Stomach smooth muscle (tissue), 2 donors: ENCODE measurements around the gene DDX19B.
"Not testable (repeated sequence)": the region's sequence is repeated elsewhere in the genome, so short reads cannot be mapped to it uniquely, and the experiment has no call there.

Source experiments
- H3K27ac ChIP-seq: one replicate; pipeline ENCODE4 v1.7.0; 2013; ENCODE audit warnings: mild to moderate bottlenecking, low read length, inconsistent platforms
- H3K27me3 ChIP-seq, 2 donors: one replicate each; pipeline ENCODE4 v1.7.0; 2013; ENCODE audit warnings: low read length in 2 of 2; ENCODE audit not compliant: insufficient read depth in 2 of 2, control insufficient read depth in 1 of 2
- H3K36me3 ChIP-seq, 2 donors: one replicate each; pipeline ENCODE4 v1.7.0; 2013; ENCODE audit warnings: low read length in 2 of 2; ENCODE audit not compliant: control insufficient read depth in 2 of 2, insufficient read depth in 2 of 2
- H3K4me1 ChIP-seq: one replicate; pipeline ENCODE4 v1.7.0; 2013; ENCODE audit warnings: low read length; ENCODE audit not compliant: control insufficient read depth, insufficient read depth
- H3K4me3 ChIP-seq, 2 donors: one replicate each; pipeline ENCODE4 v1.7.0; 2013; ENCODE audit warnings: low read length in 2 of 2
- H3K9ac ChIP-seq, 2 donors: one replicate each; pipeline ENCODE4 v1.7.0; 2013; ENCODE audit warnings: low read length in 2 of 2, mild to moderate bottlenecking in 1 of 2
- H3K9me3 ChIP-seq, 2 donors: one replicate each; pipeline ENCODE4 v1.7.0; 2013; ENCODE audit warnings: low read length in 2 of 2; ENCODE audit not compliant: control insufficient read depth in 2 of 2
- donor health status: healthy.
- donor health status: Pancreatic carcinoma.

Gene DDX19B

GRCh38 chr16:70359552-70359951, 60.6 kb downstream of the DDX19B start:
- Histone ChIP-seq H3K27me3 (no peaks in the 10 kb centered on the region), H3K36me3 (peaks cover 44 to 45% of the 10 kb centered on the region in 2 donors), H3K4me3 (no peak overlapping the region), H3K4me1 (no peaks in the 10 kb centered on the region), H3K9me3 (no peaks in the 10 kb centered on the region), H3K27ac (no peak overlapping the region), H3K9ac (no peak overlapping the region)

GRCh38 chr16:70364399-70364798, 65.4 kb downstream of the DDX19B start:
- Histone ChIP-seq H3K4me3 (no peak overlapping the region), H3K9me3 (no peaks in the 10 kb centered on the region), H3K27me3 (no peaks in the 10 kb centered on the region), H3K27ac (no peak overlapping the region), H3K4me1 (no peaks in the 10 kb centered on the region), H3K9ac (peak overlapping the region in 1 of 2 donors; percentile 15), H3K36me3 (peaks cover 45 to 52% of the 10 kb centered on the region in 2 donors)

- not testable (repeated sequence) for H3K4me3 ChIP-seq, H3K27ac ChIP-seq, H3K4me1 ChIP-seq, H3K27me3 ChIP-seq, H3K9ac ChIP-seq, H3K9me3 ChIP-seq
- peaks cover 27 to 39% of the 10 kb centered on the region in 2 donors for H3K36me3 ChIP-seq
Observed at GRCh38 chr16:70370145-70370544, 71.2 kb downstream of the DDX19B start.

GRCh38 chr16:70370924-70371323, 71.9 kb downstream of the DDX19B start:
- Histone ChIP-seq H3K9ac (no peak overlapping the region), H3K36me3 (peaks cover 25 to 34% of the 10 kb centered on the region in 2 donors)

GRCh38 chr16:70372921-70373728, 74.1 kb downstream of the DDX19B start:
- Histone ChIP-seq H3K27ac (no peak overlapping the region), H3K4me1 (no peaks in the 10 kb centered on the region), H3K4me3 (no peak overlapping the region), H3K27me3 (no peaks in the 10 kb centered on the region), H3K9ac (no peak overlapping the region), H3K9me3 (no peaks in the 10 kb centered on the region), H3K36me3 (peaks cover 18 to 26% of the 10 kb centered on the region in 2 donors)

More at GRCh38 chr16:70370924-70371323, 71.9 kb downstream of the DDX19B start:
- Histone ChIP-seq H3K4me3 (no peak overlapping the region), H3K9me3 (no peaks in the 10 kb centered on the region), H3K4me1 (no peaks in the 10 kb centered on the region), H3K27ac (no peak overlapping the region), H3K27me3 (no peaks in the 10 kb centered on the region)

GRCh38 chr16:70374213-70374612, 75.2 kb downstream of the DDX19B start:
- H3K36me3 ChIP-seq, result peaks cover 18 to 26% of the 10 kb centered on the region in 2 donors
- no peaks in the 10 kb centered on the region for H3K27me3 ChIP-seq

GRCh38 chr16:70375636-70376611, 76.9 kb downstream of the DDX19B start:
- H3K4me1 ChIP-seq, result peaks cover 13% of the 10 kb centered on the region
- H3K9ac ChIP-seq, result no peak overlapping the region
- H3K9me3 ChIP-seq, result no peaks in the 10 kb centered on the region
- no peak overlapping the region for H3K4me3 ChIP-seq
- no peaks in the 10 kb centered on the region for H3K27me3 ChIP-seq
- peaks cover 14 to 17% of the 10 kb centered on the region in 2 donors for H3K36me3 ChIP-seq
- H3K27ac ChIP-seq, result no peak overlapping the region

More at GRCh38 chr16:70374213-70374612, 75.2 kb downstream of the DDX19B start:
- H3K9me3 ChIP-seq, result no peaks in the 10 kb centered on the region
- H3K4me1 ChIP-seq, result no peaks in the 10 kb centered on the region
- no peak overlapping the region for H3K9ac ChIP-seq
- no peak overlapping the region for H3K27ac ChIP-seq
- H3K4me3 ChIP-seq, result no peak overlapping the region

- no peak overlapping the region for H3K9ac ChIP-seq
- H3K27me3 ChIP-seq, result no peaks in the 10 kb centered on the region
- H3K9me3 ChIP-seq, result no peaks in the 10 kb centered on the region
- H3K36me3 ChIP-seq, result peaks cover 6 to 11% of the 10 kb centered on the region in 2 donors
- peaks cover 16% of the 10 kb centered on the region for H3K4me1 ChIP-seq
- H3K27ac ChIP-seq, result no peak overlapping the region
- H3K4me3 ChIP-seq, result no peak overlapping the region
Observed at GRCh38 chr16:70377782-70378181, 78.8 kb downstream of the DDX19B start.

- Histone ChIP-seq H3K9ac (no peak overlapping the region), H3K4me3 (no peak overlapping the region), H3K4me1 (peaks cover 16% of the 10 kb centered on the region), H3K36me3 (peaks cover 3 to 10% of the 10 kb centered on the region in 2 donors), H3K27ac (no peak overlapping the region), H3K27me3 (no peaks in the 10 kb centered on the region), H3K9me3 (no peaks in the 10 kb centered on the region)
Observed at GRCh38 chr16:70378869-70379493, 80.0 kb downstream of the DDX19B start.

GRCh38 chr16:70380248-70380918, 81.4 kb downstream of the DDX19B start:
- Histone ChIP-seq H3K36me3 (peaks cover 0 to 10% of the 10 kb centered on the region in 2 donors), H3K4me3 (peak overlapping the region; percentile 84 to 88), H3K27me3 (no peaks in the 10 kb centered on the region), H3K9ac (peak overlapping the region; percentile 78), H3K27ac (peak overlapping the region; percentile 69), H3K4me1 (peaks cover 16% of the 10 kb centered on the region), H3K9me3 (no peaks in the 10 kb centered on the region)
